Panc1 (cell line): ENCODE data around the gene AKAP13. TPM values are rescaled to one million over a fixed set of nuclear protein-coding genes. Genes with fewer than 3 reads are reported as not detected.

Source experiments
- ATAC-seq: fragments of 200-7000 bp; cut with Tn5 transposase; 2 replicates; pipeline ENCODE4 v1.9.1; 2020; ENCODE audit warnings: mild to moderate bottlenecking, moderate library complexity
- BruUV-seq: library from RNA; stranded (reverse); fragments of 400-500 nt; replicated peaks from 2 replicates; lab custom pipeline; 2021; lab: Mats Ljungman, UMichigan
- CTCF ChIA-PET: fragments of 300-600 bp; sonication (Branson Sonifier 250); formaldehyde crosslinking; loops from one replicate; lab custom pipeline; 2022; ENCODE audit warnings: antibody characterized with exemption; lab: Charles Lee
- POLR2A ChIA-PET: fragments of 300-600 bp; sonication (Branson Sonifier 250); formaldehyde crosslinking; loops from one replicate; lab custom pipeline; 2022; ENCODE audit warnings: antibody characterized with exemption; lab: Charles Lee
- DNase-seq: peaks from one replicate; pipeline ENCODE4 v3.0.0-alpha.2; 2010; ENCODE audit warnings: low read depth, low spot score
- H3K27ac ChIP-seq: 2 replicates; pipeline ENCODE4 v1.5.1; 2011; ENCODE audit warnings: mild to moderate bottlenecking, low read length, inconsistent platforms
- H3K27me3 ChIP-seq: fragments of 200-500 bp; sonication (Bioruptor generic); 2 replicates; pipeline ENCODE4 v1.6.0; 2014; ENCODE audit warnings: low read length, inconsistent platforms; ENCODE audit not compliant: control insufficient read depth, insufficient read depth
- H3K36me3 ChIP-seq: fragments of 200-500 bp; sonication (Bioruptor generic); 2 replicates; pipeline ENCODE4 v1.5.1; 2014; ENCODE audit warnings: inconsistent platforms, mild to moderate bottlenecking, low read length, moderate library complexity; ENCODE audit not compliant: control insufficient read depth, insufficient read depth
- H3K4me1 ChIP-seq: 2 replicates; pipeline ENCODE4 v1.5.1; 2011; ENCODE audit warnings: inconsistent platforms, mild to moderate bottlenecking, low read length, moderate library complexity; ENCODE audit not compliant: control insufficient read depth, insufficient read depth
- H3K4me3 ChIP-seq, 2 experiments: 2 replicates each; pipeline ENCODE4 v1.5.1; 2011 to 2012; ENCODE audit warnings: low read depth in 2 of 2, low read length in 2 of 2, mild to moderate bottlenecking in 2 of 2, inconsistent platforms in 1 of 2, moderate library complexity in 1 of 2
- H3K9me3 ChIP-seq: fragments of 200-500 bp; sonication (Bioruptor generic); 2 replicates; pipeline ENCODE4 v1.5.1; 2014; ENCODE audit warnings: low read depth, mild to moderate bottlenecking, inconsistent platforms, low read length, moderate library complexity; ENCODE audit not compliant: control insufficient read depth, insufficient read depth
- CTCF ChIP-seq: fragments of 450-650 bp; IDR thresholded peaks from 2 replicates; pipeline ENCODE4 v1.5.1; 2017; ENCODE audit warnings: mild to moderate bottlenecking
- POLR2AphosphoS5 ChIP-seq: IDR thresholded peaks from 2 replicates; pipeline ENCODE4 v1.6.1; 2012; ENCODE audit warnings: mild to moderate bottlenecking, low read depth, low read length, moderate library complexity
- REST ChIP-seq, 2 experiments: IDR thresholded peaks; 2 replicates each; pipeline ENCODE4 v1.6.1; 2011 to 2012; ENCODE audit warnings: low read depth in 2 of 2, control low read depth in 1 of 2, low read length in 1 of 2, mild to moderate bottlenecking in 1 of 2, moderate library complexity in 1 of 2; ENCODE audit not compliant: insufficient read depth in 1 of 2
- SIN3A ChIP-seq: IDR thresholded peaks from 2 replicates; pipeline ENCODE4 v1.6.1; 2012; ENCODE audit warnings: low read depth, mild to moderate bottlenecking, low read length, moderate library complexity, borderline replicate concordance; ENCODE audit not compliant: insufficient read depth
- TCF7L2 ChIP-seq: IDR thresholded peaks from 2 replicates; pipeline ENCODE4 v1.6.1; 2011; ENCODE audit warnings: mild to moderate bottlenecking, low read depth, low read length, inconsistent platforms
- in situ Hi-C: cut with HindIII; loops from 2 replicates; pipeline ENCODE4 v1.10.0; 2016; ENCODE audit warnings: low sequenced_read_pairs, low pct_unique_long_range_greater_than_20kb
- intact Hi-C: fragments of 100-400 bp; cut with micrococcal nuclease; formaldehyde crosslinking; loops from one replicate; pipeline ENCODE4 v1.10.0; 2022; ENCODE audit not compliant: unreplicated experiment
- total RNA-seq: library from RNA; stranded (reverse); gene quantifications from one replicate; pipeline ENCODE4 v1.2.1, GENCODE V29; 2021; ENCODE audit not compliant: unreplicated experiment

The AKAP13 gene
- total RNA-seq, 1 experiment from 2014 or later: 94.2 TPM

- CTCF ChIA-PET: interaction anchor here (0.5 kb wide), 1 partner anchor 132 kb away, joined by 3 read pairs; no protein-coding TSS in a partner anchor
- in situ Hi-C loops: no loop called here
Observed at GRCh38 chr15:85639752-85640381, 259.5 kb downstream of the AKAP13 start.

More at GRCh38 chr15:85639752-85640381, 259.5 kb downstream of the AKAP13 start:
- ATAC-seq: no peak
- no peak overlapping the region for H3K4me3 ChIP-seq
- no peak for TF ChIP-seq SIN3A
- no peak for TF ChIP-seq POLR2AphosphoS5
- TF ChIP-seq TCF7L2: no peak
- no peak for TF ChIP-seq CTCF
- no peak for TF ChIP-seq REST (IDR thresholded peaks at IDR 0.05; ENCODE audit: insufficient read depth in 1 of 2, low read depth in 2 of 2, low read length in 1 of 2)
- intact Hi-C loops: no loop called here
- no peak overlapping the region for H3K27ac ChIP-seq
- no peaks in the 10 kb centered on the region for H3K4me1 ChIP-seq
- no peak for DNase-seq
- POLR2A ChIA-PET: interaction anchor here (0.6 kb wide), 1 partner anchor 176 kb away, joined by 3 read pairs; no protein-coding TSS in a partner anchor
- no peaks in the 10 kb centered on the region for H3K9me3 ChIP-seq
- BruUV-seq: no TSS peak
- no peaks in the 10 kb centered on the region for H3K27me3 ChIP-seq
- no peaks in the 10 kb centered on the region for H3K36me3 ChIP-seq
